NCI-H1436 (cell line): Measurements from ENCODE around the gene NMBR.
"Not testable (repeated sequence)": the region's sequence is repeated elsewhere in the genome, so short reads cannot be mapped to it uniquely, and the experiment has no call there.

ENCODE experiments used
- DNase-seq: peaks from one replicate; lab custom pipeline; 2025; lab: John Stamatoyannopoulos, UW

The NMBR gene

GRCh38 chr6:142058551-142059290 is 88.2 kb downstream of the NMBR start:
- DNase-seq: no peak

- DNase-seq: no peak
Measured at GRCh38 chr6:142055219-142055618, 91.7 kb downstream of the NMBR start.

GRCh38 chr6:142051404-142051803 is 95.5 kb downstream of the NMBR start:
- DNase-seq: no peak

GRCh38 chr6:142048593-142048980 is 98.3 kb downstream of the NMBR start:
- no peak for DNase-seq

GRCh38 chr6:142047934-142048592 is 98.9 kb downstream of the NMBR start:
- no peak for DNase-seq

GRCh38 chr6:142045380-142046278 is 101.3 kb downstream of the NMBR start:
- DNase-seq: no peak

GRCh38 chr6:142035890-142036289 is 111.0 kb downstream of the NMBR start:
- DNase-seq: no peak

- DNase-seq: no peak
Measured at GRCh38 chr6:142031035-142031434, 115.9 kb downstream of the NMBR start.

- DNase-seq: no peak
Measured at GRCh38 chr6:142030115-142030619, 116.8 kb downstream of the NMBR start.

GRCh38 chr6:142028527-142028926 is 118.4 kb downstream of the NMBR start:
- no peak for DNase-seq

- DNase-seq: not testable (repeated sequence)
Measured at GRCh38 chr6:142027804-142028203, 119.1 kb downstream of the NMBR start.

GRCh38 chr6:142027074-142027473 is 119.8 kb downstream of the NMBR start:
- no peak for DNase-seq

GRCh38 chr6:142026471-142026870 is 120.5 kb downstream of the NMBR start:
- DNase-seq: no peak
